H1 (cell line): ENCODE results near the gene EXO1. TPM values are rescaled to one million over a fixed set of nuclear protein-coding genes. Genes with fewer than 3 reads are reported as not detected.

ENCODE experiments used
- CTCF ChIA-PET: fragments of 300-600 bp; sonication (Branson Sonifier 250); formaldehyde crosslinking; loops from one replicate; lab custom pipeline; 2021; ENCODE audit not compliant: partially characterized antibody; lab: Charles Lee
- POLR2A ChIA-PET: fragments of 300-600 bp; sonication (Branson Sonifier 250); formaldehyde crosslinking; loops from one replicate; lab custom pipeline; 2021; ENCODE audit warnings: inconsistent platforms; ENCODE audit not compliant: partially characterized antibody; lab: Charles Lee
- DNase-seq, 2 experiments: peaks; one replicate each; pipeline versions ENCODE4 v3.0.0 to v3.0.0-alpha.2; 2010 to 2022; ENCODE audit warnings: low spot score in 2 of 2, low read depth in 1 of 2, mixed read lengths in 1 of 2
- FAIRE-seq: peaks from 2 replicates; lab custom pipeline; 2011; peaks lifted over from hg19 to GRCh38; lab: Jason Lieb, UNC
- H2AFZ ChIP-seq: 2 replicates; pipeline ENCODE4 v1.8.1; 2012; ENCODE audit warnings: low read length, inconsistent platforms
- H2AK5ac ChIP-seq: 2 replicates; pipeline ENCODE4 v1.6.1; 2013; ENCODE audit warnings: low read depth, low read length
- H2BK120ac ChIP-seq: replicated peaks from 2 replicates; pipeline ENCODE3; 2013; ENCODE audit warnings: low read depth, low read length, inconsistent platforms
- H2BK12ac ChIP-seq: 2 replicates; pipeline ENCODE4 v1.6.1; 2013; ENCODE audit warnings: low read depth, low read length
- H2BK15ac ChIP-seq: 2 replicates; pipeline ENCODE4 v1.6.1; 2013; ENCODE audit warnings: low read length
- H2BK20ac ChIP-seq: 2 replicates; pipeline ENCODE4 v1.6.1; 2013; ENCODE audit warnings: low read length
- H2BK5ac ChIP-seq: 2 replicates; pipeline ENCODE4 v1.6.1; 2013; ENCODE audit warnings: low read depth, low read length
- H3K14ac ChIP-seq: 2 replicates; pipeline ENCODE4 v1.6.1; 2013; ENCODE audit warnings: inconsistent platforms; ENCODE audit not compliant: insufficient read length
- H3K18ac ChIP-seq: 2 replicates; pipeline ENCODE4 v1.6.1; 2013; ENCODE audit warnings: low read length; ENCODE audit errors: extremely low read depth
- H3K23ac ChIP-seq: 2 replicates; pipeline ENCODE4 v1.6.1; 2013; ENCODE audit warnings: inconsistent platforms; ENCODE audit not compliant: insufficient read length
- H3K23me2 ChIP-seq: 2 replicates; pipeline ENCODE4 v1.6.1; 2013; ENCODE audit warnings: low read depth, low read length
- H3K27ac ChIP-seq: 2 replicates; pipeline ENCODE4 v1.6.1; 2011; ENCODE audit warnings: low read depth, low read length, inconsistent platforms
- H3K27me3 ChIP-seq, 4 experiments: replicated peaks in 1 of 4; 1 replicate in 1 of 4; 2 replicates in 3 of 4; pipeline versions ENCODE4 v1.6.1 to v1.8.1; 2011 to 2013; ENCODE audit warnings: low read length in 3 of 4, mild to moderate bottlenecking in 3 of 4, inconsistent platforms in 2 of 4, mixed read lengths in 2 of 4, moderate library complexity in 1 of 4; ENCODE audit not compliant: control insufficient read depth in 3 of 4, insufficient read depth in 3 of 4; ENCODE audit errors: extremely low read depth in 1 of 4
- H3K36me3 ChIP-seq, 4 experiments: 2 replicates each; pipeline versions ENCODE4 v1.6.1 to v1.8.1; 2011 to 2013; ENCODE audit warnings: mild to moderate bottlenecking in 4 of 4, low read length in 3 of 4, moderate library complexity in 2 of 4, control low read depth in 1 of 4, inconsistent platforms in 1 of 4; ENCODE audit not compliant: insufficient read depth in 4 of 4, control insufficient read depth in 2 of 4
- H3K4ac ChIP-seq: replicated peaks from 2 replicates; pipeline ENCODE3; 2013; ENCODE audit warnings: low read length, low read depth, mixed read lengths, inconsistent platforms; ENCODE audit not compliant: insufficient read length
- H3K4me1 ChIP-seq, 4 experiments: replicated peaks in 1 of 4; 1 replicate in 1 of 4; 2 replicates in 3 of 4; pipeline versions ENCODE4 v1.6.1 to v1.8.1; 2011 to 2013; ENCODE audit warnings: low read length in 3 of 4, inconsistent platforms in 2 of 4, mixed read lengths in 1 of 4; ENCODE audit not compliant: insufficient read depth in 4 of 4, control insufficient read depth in 3 of 4
- H3K4me2 ChIP-seq, 2 experiments: 2 replicates each; pipeline versions ENCODE4 v1.6.1 to v1.8.1; 2011 to 2013; ENCODE audit warnings: low read depth in 2 of 2, low read length in 2 of 2, control low read depth in 1 of 2, inconsistent platforms in 1 of 2, mild to moderate bottlenecking in 1 of 2; ENCODE audit not compliant: insufficient read depth in 1 of 2
- H3K4me3 ChIP-seq, 4 experiments: fragments of 200-600, 300-600 bp in 1 of 4; sonication (generic), shearing (Covaris generic), sonication (Bioruptor Twin) in 1 of 4; 2 replicates each; pipeline versions ENCODE4 v1.5.1 to v1.8.1; 2011 to 2016; ENCODE audit warnings: low read length in 4 of 4, low read depth in 3 of 4, control low read depth in 2 of 4, inconsistent platforms in 2 of 4, mild to moderate bottlenecking in 2 of 4, mixed read lengths in 1 of 4, moderate library complexity in 1 of 4; ENCODE audit not compliant: insufficient read depth in 2 of 4; ENCODE audit errors: extremely low read depth in 1 of 4
- H3K56ac ChIP-seq: replicated peaks from 2 replicates; pipeline ENCODE3; 2013; ENCODE audit warnings: low read depth, mild to moderate bottlenecking, mixed read lengths, low read length, inconsistent platforms; ENCODE audit not compliant: insufficient read length
- H3K79me1 ChIP-seq: 2 replicates; pipeline ENCODE4 v1.6.1; 2013; ENCODE audit warnings: low read depth, low read length, control low read depth
- H3K79me2 ChIP-seq, 2 experiments: 2 replicates each; pipeline versions ENCODE4 v1.6.1 to v1.8.1; 2012 to 2013; ENCODE audit warnings: low read length in 2 of 2, mild to moderate bottlenecking in 2 of 2, inconsistent platforms in 1 of 2; ENCODE audit not compliant: insufficient read depth in 2 of 2, control insufficient read depth in 1 of 2
- H3K9ac ChIP-seq, 4 experiments: replicated peaks in 1 of 4; 1 replicate in 1 of 4; 2 replicates in 3 of 4; pipeline versions ENCODE4 v1.6.1 to v1.8.1; 2011 to 2013; ENCODE audit warnings: low read depth in 3 of 4, low read length in 3 of 4, control low read depth in 2 of 4, mild to moderate bottlenecking in 2 of 4, moderate library complexity in 2 of 4, inconsistent platforms in 1 of 4; ENCODE audit errors: extremely low read depth in 1 of 4
- H3K9me3 ChIP-seq, 2 experiments: 2 replicates each; pipeline versions ENCODE4 v1.6.1 to v1.8.1; 2012 to 2013; ENCODE audit warnings: mild to moderate bottlenecking in 2 of 2, moderate library complexity in 2 of 2, control low read depth in 1 of 2, inconsistent platforms in 1 of 2, low read depth in 1 of 2, low read length in 1 of 2, mixed read lengths in 1 of 2; ENCODE audit not compliant: insufficient read depth in 2 of 2
- H4K20me1 ChIP-seq, 2 experiments: replicated peaks in 1 of 2; 2 replicates each; pipeline versions ENCODE3 to v1.8.1; 2011 to 2013; ENCODE audit warnings: inconsistent platforms in 2 of 2, low read length in 2 of 2, mild to moderate bottlenecking in 1 of 2; ENCODE audit not compliant: insufficient read depth in 2 of 2, control insufficient read depth in 1 of 2
- H4K5ac ChIP-seq: 2 replicates; pipeline ENCODE4 v1.6.1; 2013; ENCODE audit warnings: low read length, low read depth, mixed read lengths, inconsistent platforms; ENCODE audit not compliant: insufficient read length
- H4K8ac ChIP-seq: 2 replicates; pipeline ENCODE4 v1.8.0; 2013; ENCODE audit warnings: mild to moderate bottlenecking, moderate library complexity, low read length, inconsistent platforms; ENCODE audit not compliant: insufficient read depth; ENCODE audit errors: extremely low read depth
- H4K91ac ChIP-seq: replicated peaks from 2 replicates; pipeline ENCODE3; 2013; ENCODE audit warnings: low read length, mixed read lengths, inconsistent platforms; ENCODE audit not compliant: insufficient read length
- ATF3 ChIP-seq: IDR thresholded peaks from 2 replicates; pipeline ENCODE4 v1.6.1; 2011; ENCODE audit warnings: low read depth, mild to moderate bottlenecking, low read length; ENCODE audit not compliant: insufficient read depth
- RFX5 ChIP-seq: IDR thresholded peaks from 2 replicates; pipeline ENCODE4 v1.6.1; 2011; ENCODE audit warnings: low read depth, low read length, improper control_type of control experiment, borderline replicate concordance
- TCF12 ChIP-seq: IDR thresholded peaks from 2 replicates; pipeline ENCODE4 v1.6.1; 2011; ENCODE audit warnings: low read depth, mild to moderate bottlenecking, low read length
- ZNF274 ChIP-seq: IDR thresholded peaks from 2 replicates; pipeline ENCODE4 v1.7.0; 2012; ENCODE audit warnings: low read length, borderline replicate concordance; ENCODE audit errors: extremely low read depth
- WGBS, 2 experiments: shearing (Covaris generic) in 1 of 2; methylation state at CpG; one replicate each; pipeline versions ENCODE4 v1.1.6 to v1.1.7; 2013 to 2015; ENCODE audit warnings: low lambda C conversion rate in 2 of 2, mixed read lengths in 2 of 2, inconsistent platforms in 1 of 2, low coverage in 1 of 2, missing lambda C conversion rate in 1 of 2; ENCODE audit not compliant: insufficient replicate concordance in 2 of 2, insufficient coverage in 1 of 2, insufficient read length in 1 of 2; ENCODE audit errors: extremely low coverage in 1 of 2, missing lambda C conversion rate in 1 of 2; 5-methylcytosine and 5-hydroxymethylcytosine counted together
- polyA plus RNA-seq, 7 experiments: library from polyadenylated mRNA; depleted of rRNA in 3 of 7; stranded (reverse) in 5 of 7; unstranded in 2 of 7; fragments of >200 nt in 5 of 7; fragments of 200-250 nt in 2 of 7; gene quantifications; 1 replicate in 5 of 7; 2 replicates in 1 of 7; 4 replicates in 1 of 7; pipeline versions ENCODE4 v1.2.1 to v1.2.3, GENCODE V29; 2011 to 2013; ENCODE audit warnings: missing spikeins in 2 of 7, mixed read lengths in 2 of 7
- total RNA-seq: library from RNA; stranded (reverse); fragmentation: NEBNext Ultra II Directional; extraction: Animal tissue kit (Norgen Biotek cat#: 25700); gene quantifications from 2 replicates; pipeline ENCODE4 v1.2.1, GENCODE V29; 2021

The EXO1 gene
- total and polyA plus RNA-seq, 2 of the 8 experiments (the other 6 are each of a cell fraction or from before 2014, with no cell fraction given), result 9.2 to 43.0 TPM

- no peak overlapping the region for H3K4me3 ChIP-seq
- no peaks in the 10 kb centered on the region for H3K9me3 ChIP-seq
- no peak overlapping the region for H3K23ac ChIP-seq
- 74% methylated on average over 4 of the region's 4 CpGs; no CpG with 5 or more reads in 1 of the 2 experiments for WGBS, 2 experiments
- H2BK120ac ChIP-seq, result no peak overlapping the region
- no peaks in the 10 kb centered on the region for H3K27me3 ChIP-seq
- no peak overlapping the region for H2AFZ ChIP-seq
- H3K9ac ChIP-seq, result no peak overlapping the region
- no peaks in the 10 kb centered on the region for H3K79me1 ChIP-seq
- H3K18ac ChIP-seq, result no peak overlapping the region
- no peak overlapping the region for H3K56ac ChIP-seq
- no peak overlapping the region for H4K8ac ChIP-seq
- TF ChIP-seq ZNF274, result no peak
- no peak for TF ChIP-seq TCF12
- TF ChIP-seq RFX5, result no peak
- no peak for TF ChIP-seq ATF3
- H2AK5ac ChIP-seq, result no peak overlapping the region
- no peaks in the 10 kb centered on the region for H4K20me1 ChIP-seq
- H3K23me2 ChIP-seq, result no peaks in the 10 kb centered on the region
- H2BK20ac ChIP-seq, result no peak overlapping the region
- no peak for DNase-seq
- no peak overlapping the region for H4K91ac ChIP-seq
- ChIA-PET POLR2A (interaction anchor here (1.9 kb wide), 1 partner anchor 10 kb away, joined by 8 read pairs; the partner anchor contains the start of gene EXO1), CTCF (interaction anchor here (0.7 to 4.2 kb wide), 7 partner anchors 10 to 298 kb away, joined by 3 to 22 read pairs (median 3); partner anchors contain the start of gene EXO1)
- FAIRE-seq, result no peak
- H4K5ac ChIP-seq, result no peak overlapping the region
- no peak overlapping the region for H3K27ac ChIP-seq
- H2BK5ac ChIP-seq, result no peak overlapping the region
- H3K36me3 ChIP-seq, result no peaks in the 10 kb centered on the region
- no peaks in the 10 kb centered on the region for H3K79me2 ChIP-seq
- no peak overlapping the region for H3K14ac ChIP-seq
- no peak overlapping the region for H2BK12ac ChIP-seq
- no peak overlapping the region for H3K4ac ChIP-seq
- H3K4me2 ChIP-seq, result no peak overlapping the region
- H3K4me1 ChIP-seq, result no peaks in the 10 kb centered on the region
- no peak overlapping the region for H2BK15ac ChIP-seq
These were observed 10.1 kb upstream of the EXO1 start for GRCh38 chr1:241837901-241838300.
